ENCODE measurements around the gene NIPAL3.
A peak's percentile ranks its signal among the peaks of the same experiment; 100 is the strongest.
"Not testable (repeated sequence)": the region's sequence is repeated elsewhere in the genome, so short reads cannot be mapped to it uniquely, and the experiment has no call there.

NIPAL3 gene

GRCh38 chr1:24493785-24494184, 78.2 kb downstream of the NIPAL3 start:
- DNase-seq = no peak

- no peak for DNase-seq
Observed at GRCh38 chr1:24498589-24498988, 83.0 kb downstream of the NIPAL3 start.

- DNase-seq = no peak
Observed at GRCh38 chr1:24500448-24501048, 84.9 kb downstream of the NIPAL3 start.

GRCh38 chr1:24501371-24502064, 85.9 kb downstream of the NIPAL3 start:
- peak; percentile 52 for DNase-seq

GRCh38 chr1:24502065-24502708, 86.6 kb downstream of the NIPAL3 start:
- peak; percentile 52 for DNase-seq

GRCh38 chr1:24502709-24503058, 87.1 kb downstream of the NIPAL3 start, which contains the start of gene RCAN3:
Gene RCAN3 (plus strand): TSS chr1:24502836. CDS start chr1:24514373, 11,537 bp downstream.
- DNase-seq = peak; percentile 29

- DNase-seq = no peak
Observed at GRCh38 chr1:24503059-24503751, 87.6 kb downstream of the NIPAL3 start.

- no peak for DNase-seq
Observed at GRCh38 chr1:24503870-24504523, 88.4 kb downstream of the NIPAL3 start.

GRCh38 chr1:24504560-24504959, 89.0 kb downstream of the NIPAL3 start:
- DNase-seq = no peak

- DNase-seq = no peak
Observed at GRCh38 chr1:24505816-24506215, 90.2 kb downstream of the NIPAL3 start.

GRCh38 chr1:24506691-24507381, 91.2 kb downstream of the NIPAL3 start:
- no peak for DNase-seq

- DNase-seq = no peak
Observed at GRCh38 chr1:24507405-24507804, 91.8 kb downstream of the NIPAL3 start.

- DNase-seq = no peak
Observed at GRCh38 chr1:24508911-24509310, 93.3 kb downstream of the NIPAL3 start.

GRCh38 chr1:24513706-24514105, 98.1 kb downstream of the NIPAL3 start:
- no peak for DNase-seq

- no peak for DNase-seq
Observed at GRCh38 chr1:24514946-24515345, 99.3 kb downstream of the NIPAL3 start.

GRCh38 chr1:24515671-24516209, 100.1 kb downstream of the NIPAL3 start:
- not testable (repeated sequence) for DNase-seq

- DNase-seq = no peak
Observed at GRCh38 chr1:24516506-24516905, 100.9 kb downstream of the NIPAL3 start.

- no peak for DNase-seq
Observed at GRCh38 chr1:24517898-24518297, 102.3 kb downstream of the NIPAL3 start.

GRCh38 chr1:24520282-24520681, 104.7 kb downstream of the NIPAL3 start:
- not testable (repeated sequence) for DNase-seq
